GM19395 (cell line): ENCODE measurements around the gene CEP152.
"Not testable (repeated sequence)": the region's sequence is repeated elsewhere in the genome, so short reads cannot be mapped to it uniquely, and the experiment has no call there.

Source experiments
- ATAC-seq: cut with Tn5 transposase; IDR thresholded peaks from one replicate; pipeline ENCODE4 v1.9.1; 2021; ENCODE audit warnings: mild to moderate bottlenecking, moderate library complexity; ENCODE audit not compliant: unreplicated experiment

The CEP152 gene

DNA sequence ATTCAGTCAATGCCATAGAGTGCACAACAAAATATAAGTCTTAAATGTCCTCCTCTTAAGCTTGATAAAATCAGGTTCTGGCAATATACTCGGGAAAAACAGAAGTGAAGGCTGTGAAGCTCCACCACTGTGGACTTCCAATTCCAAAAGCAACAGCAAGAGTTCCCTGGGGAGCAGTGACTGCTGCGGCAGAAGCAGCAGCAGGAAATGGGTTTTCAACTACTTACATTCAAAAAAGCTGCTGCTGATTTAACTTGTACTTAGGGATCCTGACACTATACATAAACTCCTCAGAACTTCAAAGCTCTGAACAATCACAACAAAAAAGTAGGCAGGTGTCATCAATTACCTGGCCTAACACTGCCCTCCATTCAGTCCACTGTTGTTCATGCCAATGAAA, 4.7 kb downstream of the CEP152 start:
- ATAC-seq, result no peak

DNA sequence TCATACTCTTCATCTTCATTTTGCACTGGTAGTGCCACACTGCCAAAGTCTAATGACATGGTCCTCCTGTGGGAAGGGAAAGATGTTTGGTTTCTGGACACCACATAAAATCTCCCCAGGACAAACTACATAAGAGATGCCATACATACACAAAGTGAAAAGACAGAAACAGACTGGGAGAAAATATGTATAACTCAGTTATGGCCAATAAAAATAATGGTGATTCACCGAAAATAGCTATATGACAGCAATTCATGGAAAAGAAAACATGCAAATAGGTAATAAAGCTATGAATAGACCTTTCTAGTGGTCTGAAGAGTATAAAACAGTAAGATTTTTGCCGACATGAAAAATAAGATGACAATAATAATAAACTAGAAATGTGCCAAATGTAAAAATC, 5.3 kb downstream of the CEP152 start:
- no peak for ATAC-seq

DNA sequence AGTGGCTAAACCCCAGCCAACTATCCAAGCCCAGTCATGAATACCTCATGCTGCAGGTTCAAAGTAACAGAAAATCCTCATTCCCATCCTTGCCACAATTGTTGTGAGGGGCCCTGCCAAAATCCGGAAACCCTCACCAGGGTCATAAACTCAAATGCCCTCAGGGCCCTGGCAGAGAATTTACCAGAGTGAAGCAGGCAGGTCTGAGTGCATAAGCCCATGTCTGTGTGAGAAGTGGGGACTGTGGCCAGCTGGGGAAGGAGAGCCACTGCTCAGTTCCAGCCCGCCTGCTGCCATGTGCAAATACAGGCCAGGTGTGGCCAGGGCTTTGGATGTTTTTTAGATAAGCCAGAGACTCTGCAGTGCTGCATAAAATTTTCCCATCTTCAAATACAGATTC, 7.0 kb downstream of the CEP152 start:
- ATAC-seq, result no peak

DNA sequence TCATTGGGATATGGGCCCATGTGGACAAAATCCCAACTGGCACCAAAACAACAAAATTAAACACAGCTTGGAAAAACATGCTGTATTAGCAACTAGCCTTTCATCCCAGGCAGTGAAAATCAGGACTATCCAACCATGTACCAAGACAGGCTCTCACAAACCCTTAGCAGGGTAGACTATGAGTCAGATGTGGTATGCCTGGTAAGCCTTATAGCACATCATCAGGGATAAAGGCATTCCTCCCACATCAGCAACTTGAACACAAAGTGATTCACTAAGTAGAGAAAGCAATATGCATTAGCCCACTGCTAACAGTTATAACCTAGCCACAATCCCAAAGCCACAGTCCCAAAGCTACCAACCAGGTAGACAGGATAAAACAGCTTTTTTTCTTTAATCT, 8.0 kb downstream of the CEP152 start:
- no peak for ATAC-seq

DNA sequence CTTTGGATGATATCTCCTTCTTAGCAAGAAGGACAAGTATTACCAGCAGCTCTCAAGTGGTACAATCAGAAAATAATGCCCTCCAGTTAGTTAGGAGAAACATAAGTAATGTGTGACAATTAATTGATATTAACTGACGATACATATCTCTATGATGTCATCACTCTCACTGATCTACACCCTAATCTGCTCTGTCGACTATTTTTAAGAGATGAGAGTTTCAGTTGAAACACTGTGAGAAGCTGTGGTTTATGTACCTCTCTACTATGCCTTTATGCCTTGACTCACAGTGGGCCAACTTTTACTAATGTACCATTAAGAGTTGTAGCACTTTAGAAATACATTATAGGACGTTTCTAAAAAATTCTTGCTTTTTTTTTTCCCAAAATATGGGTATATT, 8.6 kb downstream of the CEP152 start:
- ATAC-seq, result no peak

DNA sequence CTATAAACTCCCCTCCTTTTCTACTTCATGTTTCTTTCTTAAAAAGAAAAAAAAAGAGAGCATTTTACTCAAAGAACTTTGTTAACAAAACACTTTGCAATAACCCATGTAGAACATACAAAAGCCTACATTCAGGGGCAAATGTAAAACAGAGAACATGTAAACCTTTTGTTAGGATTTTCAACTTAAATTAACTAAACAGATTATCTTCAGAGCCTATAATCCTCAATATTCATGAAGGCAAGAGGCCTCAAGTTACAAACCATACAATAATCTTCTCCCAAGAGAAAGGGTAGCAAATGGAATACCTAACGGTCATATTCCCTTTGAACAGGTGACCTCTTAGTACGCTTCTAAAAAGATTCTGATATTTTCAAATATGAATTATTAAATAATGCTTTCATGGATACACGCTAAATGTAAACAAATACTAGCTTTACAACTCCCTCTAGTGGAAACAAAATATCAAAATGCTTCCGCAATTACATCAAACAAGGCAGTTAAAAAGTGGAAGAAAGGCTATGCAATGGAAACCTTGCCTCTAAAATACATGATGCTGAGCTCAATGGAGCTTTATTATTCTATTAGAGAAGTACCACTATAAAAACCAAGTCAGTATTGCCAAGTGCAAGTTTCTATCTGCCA, 9.9 kb downstream of the CEP152 start:
- ATAC-seq, result no peak

DNA sequence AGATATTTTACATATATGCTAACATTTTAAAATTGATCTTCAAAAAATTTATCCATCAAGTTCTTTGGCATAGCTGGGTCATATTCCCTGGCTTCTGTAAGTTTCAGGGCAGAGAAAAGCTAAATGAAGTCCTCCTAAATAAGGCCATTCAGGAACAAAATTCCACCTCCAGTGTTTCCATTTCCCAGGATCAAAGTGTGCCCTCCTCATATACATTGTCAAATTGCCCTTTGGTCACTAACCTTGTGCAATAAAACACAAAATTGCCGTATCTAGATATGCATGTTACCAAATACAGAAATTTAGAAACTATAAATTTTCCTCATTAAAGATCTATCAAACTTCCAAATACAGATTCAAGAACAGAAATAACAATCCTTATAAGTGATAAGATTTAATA, 10.6 kb downstream of the CEP152 start:
- no peak for ATAC-seq

DNA sequence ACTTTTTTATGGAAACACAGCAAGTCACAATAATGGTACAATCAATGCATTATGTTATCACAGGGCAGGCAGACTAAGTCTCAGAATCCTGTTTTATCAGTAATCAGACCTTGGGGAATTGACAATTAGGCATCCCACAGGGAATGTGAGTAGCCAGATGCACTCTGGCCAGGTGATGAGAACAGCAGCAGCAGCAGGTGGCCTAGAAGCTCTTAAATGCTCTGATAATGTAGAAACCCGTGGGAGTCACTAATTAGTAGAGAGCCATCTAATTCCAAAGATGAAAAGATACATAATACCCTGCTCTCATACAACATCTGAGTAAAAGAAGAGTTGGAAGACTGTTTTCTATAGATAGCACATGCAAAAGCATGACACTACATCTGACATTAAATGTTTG, 12.6 kb downstream of the CEP152 start:
- ATAC-seq, result no peak

DNA sequence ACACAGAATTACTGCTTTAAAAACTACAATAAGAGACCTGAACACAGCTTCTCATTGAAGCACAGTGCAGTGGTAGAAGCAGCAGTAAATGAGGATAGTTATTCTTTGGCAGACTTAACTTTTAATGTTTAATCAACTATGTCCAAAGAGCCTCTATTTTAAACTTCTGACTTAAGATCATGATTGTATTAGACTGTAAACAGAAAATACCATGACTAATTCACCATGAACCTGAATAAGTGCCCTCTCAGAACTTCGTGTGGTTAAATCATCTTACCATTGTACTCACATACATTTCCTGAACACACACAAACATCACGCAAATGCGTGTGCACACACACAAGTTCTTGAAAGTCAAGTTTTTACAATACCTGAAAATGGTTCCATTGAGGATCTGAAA, 13.9 kb downstream of the CEP152 start:
- no peak for ATAC-seq

DNA sequence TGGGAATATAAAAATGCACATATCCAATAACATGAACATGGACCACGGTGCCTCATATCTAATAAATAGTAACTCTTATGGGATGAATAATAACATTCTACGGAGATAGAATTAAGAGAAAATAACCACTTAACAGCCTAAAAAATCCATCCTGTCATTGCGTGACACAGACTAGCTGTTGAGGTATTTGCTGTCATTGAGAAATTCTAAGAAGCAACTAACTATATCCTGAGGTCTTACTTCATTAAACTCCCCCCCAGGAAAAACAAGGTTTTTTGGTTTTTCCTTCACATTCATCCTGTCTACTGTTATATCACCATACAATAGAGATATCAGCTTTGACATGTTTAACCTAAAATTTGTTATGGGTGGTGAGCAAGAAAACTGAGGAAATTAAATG, 14.3 kb downstream of the CEP152 start:
- ATAC-seq, result no peak

DNA sequence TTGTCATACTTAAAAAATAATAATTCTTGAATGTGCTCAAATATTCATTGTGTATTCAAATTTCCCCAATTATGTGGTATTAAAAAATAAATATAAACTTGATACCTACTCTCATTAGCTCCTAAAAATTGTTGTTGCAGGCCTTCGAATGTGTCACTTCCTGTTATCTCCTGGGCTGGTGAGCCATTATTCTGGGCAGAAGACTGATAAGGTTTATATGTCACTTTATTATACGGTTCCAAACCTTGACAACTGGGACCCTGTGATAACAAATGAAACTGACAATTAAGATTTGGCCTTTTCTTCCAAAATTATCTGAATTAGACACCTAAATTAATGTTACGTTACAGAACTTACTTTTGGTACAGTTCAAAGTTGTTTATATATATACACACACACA, 15.0 kb downstream of the CEP152 start:
- no peak for ATAC-seq

DNA sequence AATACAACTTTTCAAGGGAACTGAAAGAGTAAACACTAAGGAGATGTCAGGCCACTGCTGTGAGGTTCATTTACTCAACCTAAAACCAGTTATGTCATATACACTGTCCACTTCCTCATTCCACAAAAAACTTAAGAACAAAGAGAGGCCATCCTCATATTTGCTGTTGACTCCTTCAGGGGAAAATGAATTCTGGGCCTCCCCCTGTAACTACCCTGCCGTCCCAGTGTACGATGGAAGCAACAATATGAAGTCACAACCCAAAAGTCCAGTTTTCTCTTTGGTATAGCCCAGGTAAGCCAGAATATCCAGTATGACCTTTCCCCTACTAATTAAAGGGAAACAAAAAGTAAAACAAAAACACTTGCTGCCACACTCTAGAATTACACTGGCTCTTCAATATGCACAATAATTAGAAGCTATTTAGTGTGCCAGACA, 16.2 kb downstream of the CEP152 start:
- ATAC-seq, result peak; percentile 96

DNA sequence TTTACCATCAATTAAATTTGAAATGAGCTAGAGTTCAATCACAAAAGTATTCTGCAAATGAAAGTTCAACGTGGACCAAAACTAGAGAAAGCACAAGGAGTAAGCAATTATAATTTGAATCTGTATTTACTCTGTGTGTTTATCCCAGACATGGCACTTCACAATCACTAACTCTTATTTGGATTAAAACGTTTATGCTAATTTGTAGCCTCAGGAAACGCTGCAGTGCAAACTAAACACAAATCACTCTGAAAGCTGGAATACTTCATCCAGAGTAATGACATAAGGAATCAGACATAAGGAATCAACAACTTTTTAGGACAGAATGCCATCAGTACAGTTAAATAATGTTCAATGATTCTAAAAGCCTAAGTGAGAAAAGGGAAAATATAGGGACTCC, 18.5 kb downstream of the CEP152 start:
- ATAC-seq, result no peak

DNA sequence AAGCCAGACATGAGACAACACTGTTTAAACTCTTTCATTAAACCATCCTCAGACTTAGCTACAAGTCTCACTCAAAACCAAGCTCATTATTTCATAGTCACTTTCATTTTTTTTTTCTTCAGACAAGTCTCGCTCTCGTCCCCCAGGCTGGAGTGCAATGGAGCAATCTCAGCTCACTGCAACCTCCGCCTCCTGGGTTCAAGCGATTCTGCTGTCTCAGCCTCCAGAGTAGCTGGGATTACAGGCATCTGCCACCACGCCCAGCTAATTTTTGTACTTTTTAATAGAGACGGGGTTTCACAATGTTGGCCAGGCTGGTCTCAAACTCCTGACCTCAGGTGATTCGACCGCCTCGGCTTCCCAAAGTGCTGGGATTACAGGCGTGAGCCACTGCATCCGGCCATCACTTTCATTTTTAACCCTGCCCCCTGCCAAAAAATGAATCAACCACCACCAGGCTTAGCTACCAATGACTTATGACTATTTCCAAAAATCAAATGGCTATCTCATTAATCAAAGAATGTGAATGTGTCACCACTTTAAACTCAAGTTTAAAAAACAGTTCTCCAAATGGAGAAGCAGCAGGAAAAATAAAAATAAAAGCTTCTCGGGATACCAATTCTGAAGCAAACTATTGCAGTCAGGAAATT, 20.3 kb downstream of the CEP152 start:
- ATAC-seq, result not testable (repeated sequence)

DNA sequence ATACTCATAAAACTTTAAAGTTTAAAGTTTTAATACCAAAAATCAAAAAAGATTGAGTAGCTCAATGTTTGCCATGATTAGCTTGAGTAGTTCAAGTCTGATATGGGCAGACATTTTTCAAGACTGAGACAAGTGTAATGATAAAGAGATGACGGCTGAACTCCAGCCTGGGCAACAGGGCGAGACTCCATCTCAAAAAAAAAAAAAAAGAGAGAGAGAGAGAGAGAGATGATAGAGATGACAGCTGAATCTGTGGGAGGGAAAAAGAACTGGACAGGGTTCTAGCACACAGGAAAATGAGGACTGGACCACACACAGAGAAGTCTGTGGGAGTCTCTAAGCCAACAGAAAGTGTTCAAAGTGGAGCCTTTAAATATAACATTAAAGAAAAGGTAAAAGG, 25.2 kb downstream of the CEP152 start:
- ATAC-seq, result no peak

DNA sequence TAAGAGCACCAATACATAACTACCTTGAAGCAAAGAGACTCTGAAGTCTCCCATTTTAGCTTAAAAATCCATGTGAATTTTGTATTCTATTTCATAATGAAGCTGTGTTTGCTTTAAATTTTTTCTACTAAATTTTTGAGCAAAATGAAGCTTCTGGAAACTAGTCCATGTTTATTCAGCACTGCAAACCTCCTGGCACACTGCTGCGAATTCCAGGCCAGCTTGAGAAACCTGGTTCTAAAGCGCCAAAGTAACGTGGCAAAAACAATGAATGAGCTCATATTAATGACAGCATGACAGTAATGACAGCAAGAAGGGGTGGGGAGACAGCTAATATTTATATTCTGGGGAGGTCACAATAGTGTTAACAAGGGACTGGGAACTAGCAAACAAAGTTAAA, 25.7 kb downstream of the CEP152 start:
- ATAC-seq, result no peak

DNA sequence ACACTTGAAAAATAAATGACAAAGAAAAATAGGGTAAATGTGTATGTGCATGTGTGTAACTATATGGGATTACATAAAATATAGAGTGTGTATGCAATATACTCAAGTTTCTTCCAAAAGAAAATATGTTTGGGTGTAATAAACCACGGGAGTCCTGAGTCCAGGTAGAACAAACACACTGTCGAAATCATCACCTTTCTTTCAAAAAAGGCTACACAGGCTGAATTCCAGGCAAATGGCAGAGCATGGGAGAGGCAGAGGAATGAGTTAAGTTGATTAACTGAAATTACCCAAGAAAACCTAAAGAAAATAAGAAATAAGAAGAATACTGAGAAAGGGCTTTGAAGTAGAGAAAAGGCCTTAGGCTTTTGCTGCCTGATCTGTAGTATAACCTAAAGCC, 26.1 kb downstream of the CEP152 start:
- no peak for ATAC-seq

DNA sequence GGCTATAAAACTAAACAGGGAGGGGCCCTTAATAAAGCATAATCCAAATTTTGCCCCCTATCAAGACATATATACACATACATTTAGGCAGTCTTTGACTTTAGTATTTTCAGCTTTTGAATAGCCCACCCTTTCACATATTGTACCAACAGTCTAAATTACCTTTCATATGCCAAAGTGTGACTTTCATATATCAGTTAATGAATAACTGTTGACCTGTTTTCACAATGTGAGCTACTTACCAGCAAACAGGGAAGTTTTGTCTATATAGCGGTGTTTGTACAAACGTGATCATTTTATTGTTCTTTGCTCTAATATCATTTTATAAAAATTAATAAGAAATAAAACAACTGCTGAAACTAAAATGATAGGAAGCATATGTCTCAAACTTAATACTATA, 28.0 kb downstream of the CEP152 start:
- ATAC-seq, result no peak

DNA sequence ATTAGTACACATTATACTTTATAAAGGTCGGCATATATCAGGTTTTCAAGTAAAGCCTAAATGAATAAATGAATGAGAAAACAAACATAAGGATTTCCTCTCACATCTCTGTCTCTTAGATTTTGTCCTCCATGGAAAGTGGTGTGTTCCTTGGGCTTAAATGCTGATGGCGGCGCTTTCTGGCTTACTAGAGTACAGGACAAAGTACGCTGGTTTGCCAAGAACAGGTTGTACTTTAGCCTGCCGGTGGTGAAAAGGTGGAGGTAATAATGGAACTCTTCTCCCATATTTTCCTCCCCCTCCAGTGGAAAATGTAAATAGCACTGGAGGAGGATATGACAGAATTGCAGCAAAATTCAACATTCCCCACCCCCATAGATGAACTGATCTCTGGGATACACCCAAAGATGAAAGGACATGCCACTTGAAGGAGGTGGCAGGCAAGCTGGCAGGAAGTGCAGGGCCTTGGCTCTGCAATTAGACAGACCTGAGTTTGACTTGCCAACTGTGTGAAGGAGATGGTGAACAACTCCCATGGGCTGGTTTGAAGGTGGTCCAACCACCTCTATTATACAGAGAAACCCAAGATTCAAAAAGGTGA, 29.3 kb downstream of the CEP152 start:
- ATAC-seq, result no peak

DNA sequence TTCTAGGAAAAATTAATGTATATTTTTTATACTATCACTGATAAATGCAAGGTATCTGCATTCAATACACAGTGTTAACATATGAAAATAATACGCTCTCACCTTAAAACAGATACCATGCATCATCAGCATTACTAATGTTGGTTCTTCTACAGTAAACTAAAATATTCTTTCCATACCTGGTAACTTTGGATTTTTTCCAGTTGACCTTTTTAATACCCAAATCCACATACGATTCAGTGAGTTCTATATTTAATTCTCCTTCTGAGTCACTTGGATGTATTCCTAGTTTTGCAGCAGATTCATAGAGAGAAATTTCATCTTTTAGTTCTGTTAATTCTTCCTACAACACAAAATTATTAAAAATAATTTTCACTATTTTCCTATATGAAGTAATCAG, 29.9 kb downstream of the CEP152 start:
- no peak for ATAC-seq

DNA sequence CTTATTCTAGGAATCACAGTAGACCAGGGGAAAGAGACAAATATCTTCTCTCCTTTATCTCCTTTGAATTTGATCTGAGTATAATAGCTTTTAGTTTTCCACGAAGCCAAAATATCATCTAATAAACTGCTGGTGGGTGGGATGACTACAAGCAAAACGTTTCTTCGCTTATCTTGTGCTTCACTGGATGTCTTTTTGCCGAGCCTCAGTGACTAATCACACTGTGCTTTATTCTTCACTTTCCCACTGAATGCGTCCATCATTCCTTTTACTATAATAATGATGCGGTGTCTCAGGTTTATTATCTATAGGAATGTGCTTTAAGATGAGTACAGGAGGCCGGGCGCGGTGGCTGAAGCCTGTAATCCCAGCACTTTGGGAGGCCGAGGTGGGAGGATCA, 32.5 kb downstream of the CEP152 start:
- ATAC-seq, result no peak

DNA sequence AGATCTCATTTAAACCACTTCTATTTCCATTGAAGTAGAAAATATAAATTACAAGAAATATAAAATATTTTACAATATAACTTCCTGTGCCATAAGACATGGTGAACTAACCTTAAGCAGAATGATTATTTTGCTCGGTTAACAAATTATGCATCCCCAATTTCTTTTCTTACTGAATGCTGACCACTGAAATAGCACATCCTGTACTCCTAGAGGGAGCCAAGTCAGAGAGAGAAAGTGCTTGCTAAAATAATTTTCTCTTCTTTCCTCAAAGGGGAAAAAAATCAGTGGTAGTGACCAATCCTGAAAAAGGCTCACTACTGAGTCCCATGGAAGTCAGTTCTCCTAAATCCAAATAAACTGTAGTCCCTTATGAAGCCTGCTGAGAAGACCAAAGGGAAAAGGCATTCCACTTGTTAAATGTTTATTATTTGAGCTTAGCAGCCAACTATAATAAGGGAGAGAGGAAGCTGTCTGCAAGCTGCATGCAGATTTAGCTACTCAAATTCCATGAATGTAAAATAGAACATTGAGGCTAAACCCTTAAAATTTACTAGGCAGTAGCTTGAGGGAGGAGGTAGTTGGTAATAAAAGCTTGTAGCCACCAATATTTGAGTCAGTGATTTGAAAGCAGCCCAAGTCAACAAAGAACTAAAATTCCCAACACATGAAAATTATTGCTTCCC, 33.1 kb downstream of the CEP152 start:
- ATAC-seq, result no peak
